ENCODE results near the gene DGKI. TPM values are rescaled to one million over a fixed set of nuclear protein-coding genes. Genes with fewer than 3 reads are reported as not detected.

DGKI gene
- total RNA-seq, 5 donors from 2014 or later (not counting 1 experiment from before 2014, with no cell fraction given), result not detected

DNA sequence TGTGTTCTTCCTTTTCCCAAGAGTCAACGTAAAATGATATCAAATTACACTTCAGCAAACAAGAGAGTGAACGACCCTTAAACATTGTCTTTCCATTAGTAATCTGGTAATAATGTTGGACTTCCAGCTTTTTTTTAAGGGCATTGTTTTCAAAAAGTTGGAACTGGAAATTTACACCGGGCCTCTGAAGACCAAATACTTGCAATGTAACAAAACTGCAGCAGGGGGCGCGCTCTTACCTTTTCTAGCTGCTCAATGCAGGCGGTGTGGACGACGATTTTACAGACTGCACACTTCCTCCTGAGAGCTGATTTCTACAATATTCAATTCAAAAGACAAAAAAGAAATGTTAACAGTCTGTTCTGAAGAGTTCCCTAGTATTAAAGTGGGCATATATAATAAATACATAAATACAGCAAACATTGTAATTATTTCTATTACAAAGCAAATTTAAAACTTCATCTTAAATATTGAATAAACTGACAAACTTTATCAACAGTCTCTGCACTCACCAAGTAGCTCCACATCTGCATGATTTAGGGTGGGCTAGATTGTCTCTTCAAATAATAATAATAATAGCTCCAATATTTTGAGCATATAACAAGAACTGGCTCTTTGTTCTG, 190.4 kb downstream of the DGKI start:
- H3K9me3 Mint-ChIP-seq, result no peaks in the 10 kb centered on the region
- H3K36me3 Mint-ChIP-seq, result no peaks in the 10 kb centered on the region
- Histone ChIP-seq H3K9me3 (no peaks in the 10 kb centered on the region), H3K27ac (ENCODE audit: low read length) (no peak overlapping the region), H3K4me1 (ENCODE audit: control insufficient read depth in 1 of 2, extremely low read depth in 1 of 2, insufficient read depth in 2 of 2, low read length in 2 of 2) (no peaks in the 10 kb centered on the region), H3K36me3 (ENCODE audit: control insufficient read depth in 2 of 2, extremely low read depth in 1 of 2, insufficient read depth in 1 of 2, low read length in 1 of 2) (no peaks in the 10 kb centered on the region), H3K27me3 (replicated peaks in 1 of 2; ENCODE audit: control insufficient read depth in 2 of 2, extremely low read depth in 1 of 2, insufficient read depth in 2 of 2, low read length in 1 of 2) (peaks cover 0 to under 1% of the 10 kb centered on the region in 2 experiments), H3K4me3 (ENCODE audit: control insufficient read depth in 1 of 2, extremely low read depth in 1 of 2, low read length in 1 of 2) (no peak overlapping the region)
- WGBS (ENCODE audit: insufficient coverage), result 0% methylated on average over 3 of the region's 8 CpGs
- POLR2A ChIA-PET, result interaction anchor here in 1 of 2 donors (1.0 kb wide), 1 partner anchor 241 kb away, joined by 3 read pairs; no protein-coding TSS in a partner anchor
- DNase-seq, result peak in 31 of 35 experiments; percentile 5 to 58 (median 35)
- H3K27ac Mint-ChIP-seq, result no peak overlapping the region
- H3K4me3 Mint-ChIP-seq, result no peak overlapping the region
- peaks cover 0 to 4% (median 0%) of the 10 kb centered on the region in 3 donors for H3K4me1 Mint-ChIP-seq
- CTCF ChIA-PET, result interaction anchor here (0.7 to 1.9 kb wide), 6 partner anchors 9 to 359 kb away, joined by 3 to 4 read pairs (median 3); no protein-coding TSS in a partner anchor
- ATAC-seq (replicated peaks in 1 of 4), result no peak
- peaks cover 13 to 20% of the 10 kb centered on the region in 2 donors for H3K27me3 Mint-ChIP-seq

DNA sequence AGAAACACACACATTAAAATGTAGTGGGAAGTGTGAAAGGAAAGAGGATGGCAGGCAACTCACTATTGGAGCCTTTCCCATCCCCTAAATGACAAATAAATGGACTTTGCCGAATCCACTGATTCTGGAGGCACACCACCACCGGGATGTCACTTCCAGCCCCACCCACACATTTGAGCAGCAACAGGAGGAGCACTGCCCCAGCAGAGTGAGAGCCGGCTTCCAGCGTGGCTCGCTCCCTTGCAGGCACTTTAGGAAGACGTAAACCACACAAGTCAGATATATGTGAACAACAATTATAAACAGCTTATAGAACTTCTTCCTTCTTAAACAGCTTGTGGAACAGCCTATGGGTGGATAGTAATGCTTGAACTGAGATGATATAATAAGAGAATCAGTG, 191.0 kb downstream of the DGKI start:
- no peak overlapping the region for H3K4me3 ChIP-seq (ENCODE audit: control insufficient read depth in 1 of 2, extremely low read depth in 1 of 2, low read length in 1 of 2)
- ATAC-seq (replicated peaks in 1 of 4), result no peak
- CTCF ChIA-PET, result interaction anchor here (1.0 to 1.9 kb wide), 3 partner anchors 240 to 351 kb away, joined by 3 to 4 read pairs (median 3); no protein-coding TSS in a partner anchor
- H3K27ac Mint-ChIP-seq, result no peak overlapping the region
- WGBS (ENCODE audit: insufficient coverage), result no CpG with 5 or more reads among the region's 6 CpGs
- no peak overlapping the region for H3K4me3 Mint-ChIP-seq
- H3K27ac ChIP-seq (ENCODE audit: low read length), result no peak overlapping the region
- H3K4me1 ChIP-seq (ENCODE audit: control insufficient read depth in 1 of 2, extremely low read depth in 1 of 2, insufficient read depth in 2 of 2, low read length in 2 of 2), result no peaks in the 10 kb centered on the region
- POLR2A ChIA-PET, result no interaction called here
- DNase-seq, result no peak
- no peaks in the 10 kb centered on the region for H3K36me3 Mint-ChIP-seq
- H3K27me3 ChIP-seq (replicated peaks in 1 of 2; ENCODE audit: control insufficient read depth in 2 of 2, extremely low read depth in 1 of 2, insufficient read depth in 2 of 2, low read length in 1 of 2), result no peaks in the 10 kb centered on the region
- H3K27me3 Mint-ChIP-seq, result peaks cover 8 to 16% of the 10 kb centered on the region in 2 donors
- H3K9me3 Mint-ChIP-seq, result no peaks in the 10 kb centered on the region
- peaks cover 0 to 4% (median 0%) of the 10 kb centered on the region in 3 donors for H3K4me1 Mint-ChIP-seq
- H3K9me3 ChIP-seq, result no peaks in the 10 kb centered on the region
- H3K36me3 ChIP-seq (ENCODE audit: control insufficient read depth in 2 of 2, extremely low read depth in 1 of 2, insufficient read depth in 1 of 2, low read length in 1 of 2), result no peaks in the 10 kb centered on the region

DNA sequence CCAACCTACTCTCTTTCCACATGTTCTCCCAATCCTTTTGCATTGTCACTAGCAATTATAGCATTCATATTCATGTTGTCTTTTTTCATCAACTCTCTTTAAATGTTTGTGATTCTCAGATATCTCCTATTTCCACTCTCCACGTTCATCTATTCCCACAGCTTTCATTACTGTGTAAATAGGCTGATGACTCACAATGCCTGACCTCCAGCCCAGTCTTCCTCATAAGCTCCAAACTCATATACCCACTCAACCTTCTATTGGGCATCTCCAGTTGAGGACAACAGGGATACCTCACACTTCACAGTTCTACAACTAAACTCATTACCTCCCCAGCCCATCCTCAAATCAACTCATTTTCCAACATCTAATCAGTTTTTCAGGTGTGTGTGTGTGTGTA, 194.1 kb downstream of the DGKI start:
- H3K4me1 ChIP-seq (ENCODE audit: control insufficient read depth in 1 of 2, extremely low read depth in 1 of 2, insufficient read depth in 2 of 2, low read length in 2 of 2), result no peaks in the 10 kb centered on the region
- POLR2A ChIA-PET, result no interaction called here
- H3K4me1 Mint-ChIP-seq, result peaks cover 0 to 4% (median 0%) of the 10 kb centered on the region in 3 donors
- DNase-seq (no peak), ATAC-seq (replicated peaks in 1 of 4) (no peak)
- H3K9me3 Mint-ChIP-seq, result no peaks in the 10 kb centered on the region
- no peak overlapping the region for H3K27ac Mint-ChIP-seq
- CTCF ChIA-PET, result no interaction called here
- no peaks in the 10 kb centered on the region for H3K27me3 ChIP-seq (replicated peaks in 1 of 2; ENCODE audit: control insufficient read depth in 2 of 2, extremely low read depth in 1 of 2, insufficient read depth in 2 of 2, low read length in 1 of 2)
- 67% methylated on average over 1 of the region's 1 CpG for WGBS (ENCODE audit: insufficient coverage)
- H3K4me3 Mint-ChIP-seq, result no peak overlapping the region
- H3K27ac ChIP-seq (ENCODE audit: low read length), result no peak overlapping the region
- no peaks in the 10 kb centered on the region for H3K36me3 Mint-ChIP-seq
- peaks cover 6 to 7% of the 10 kb centered on the region in 2 donors for H3K27me3 Mint-ChIP-seq
- H3K36me3 ChIP-seq (ENCODE audit: control insufficient read depth in 2 of 2, extremely low read depth in 1 of 2, insufficient read depth in 1 of 2, low read length in 1 of 2), result no peaks in the 10 kb centered on the region
- no peak overlapping the region for H3K4me3 ChIP-seq (ENCODE audit: control insufficient read depth in 1 of 2, extremely low read depth in 1 of 2, low read length in 1 of 2)
- no peaks in the 10 kb centered on the region for H3K9me3 ChIP-seq

DNA sequence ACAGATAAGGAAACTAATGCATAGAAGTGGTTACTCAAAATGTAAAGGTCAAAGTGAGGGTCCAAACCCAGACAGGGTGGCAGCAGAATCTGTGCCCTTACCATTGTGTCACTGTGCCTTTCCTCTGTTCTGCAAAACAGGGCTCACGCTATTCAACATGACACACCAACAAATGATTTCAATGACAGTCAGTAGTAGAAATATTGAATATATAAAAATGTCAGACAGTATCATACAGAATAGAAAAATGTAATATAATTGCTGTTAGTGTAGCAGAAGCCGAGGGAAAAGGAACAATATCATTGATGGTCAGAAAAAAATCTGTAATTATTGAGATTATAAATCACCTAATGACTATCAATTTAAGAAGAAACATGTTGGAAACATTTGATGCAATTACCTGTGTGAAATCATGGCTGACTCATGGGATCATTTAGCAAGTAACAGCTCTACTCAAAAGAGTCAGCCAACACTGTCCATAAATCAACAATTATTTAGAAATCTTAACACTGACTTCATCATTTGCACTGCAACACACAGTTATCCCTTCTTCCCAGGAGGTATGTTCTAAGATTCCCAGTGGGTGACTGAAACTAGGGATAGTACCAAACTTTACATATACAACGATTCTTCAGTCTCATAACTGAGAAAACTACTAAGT, 198.7 kb downstream of the DGKI start:
- no peak for ATAC-seq (replicated peaks in 1 of 4)
- ChIA-PET CTCF (no interaction called here), POLR2A (no interaction called here)
- H3K4me1 Mint-ChIP-seq, result no peaks in the 10 kb centered on the region
- no peaks in the 10 kb centered on the region for H3K9me3 Mint-ChIP-seq
- peaks cover 9 to 25% of the 10 kb centered on the region in 2 donors for H3K27me3 Mint-ChIP-seq
- no peaks in the 10 kb centered on the region for H3K36me3 Mint-ChIP-seq
- no peak for DNase-seq
- no peak overlapping the region for H3K27ac Mint-ChIP-seq
- H3K4me1 ChIP-seq (ENCODE audit: control insufficient read depth in 1 of 2, extremely low read depth in 1 of 2, insufficient read depth in 2 of 2, low read length in 2 of 2), result no peaks in the 10 kb centered on the region
- H3K4me3 Mint-ChIP-seq, result no peak overlapping the region
- H3K27ac ChIP-seq (ENCODE audit: low read length), result no peak overlapping the region
- no peaks in the 10 kb centered on the region for H3K27me3 ChIP-seq (replicated peaks in 1 of 2; ENCODE audit: control insufficient read depth in 2 of 2, extremely low read depth in 1 of 2, insufficient read depth in 2 of 2, low read length in 1 of 2)
- no peak overlapping the region for H3K4me3 ChIP-seq (ENCODE audit: control insufficient read depth in 1 of 2, extremely low read depth in 1 of 2, low read length in 1 of 2)
- no peaks in the 10 kb centered on the region for H3K36me3 ChIP-seq (ENCODE audit: control insufficient read depth in 2 of 2, extremely low read depth in 1 of 2, insufficient read depth in 1 of 2, low read length in 1 of 2)
- no peaks in the 10 kb centered on the region for H3K9me3 ChIP-seq
- WGBS (ENCODE audit: insufficient coverage), result no CpG with 5 or more reads among the region's 3 CpGs

DNA sequence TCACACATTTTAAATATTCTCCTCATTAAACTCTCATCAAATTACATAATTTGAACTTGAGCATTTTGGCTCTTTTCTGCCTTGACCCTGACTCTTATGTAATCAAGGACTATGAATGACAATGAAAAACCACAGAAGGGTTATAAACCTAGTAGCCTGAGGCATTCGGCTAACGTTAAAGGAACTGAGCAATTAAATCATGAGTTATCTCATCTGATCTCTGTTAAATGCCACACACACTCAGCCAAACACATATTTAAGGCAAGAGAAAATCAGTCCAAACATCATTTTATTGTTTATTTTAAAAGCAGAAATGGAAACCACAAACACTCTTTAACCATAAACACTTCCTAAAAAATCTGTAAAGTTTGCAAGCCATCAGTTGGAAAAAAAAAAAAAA, 204.3 kb downstream of the DGKI start:
- Histone ChIP-seq H3K27ac (ENCODE audit: low read length) (no peak overlapping the region), H3K9me3 (no peaks in the 10 kb centered on the region), H3K36me3 (ENCODE audit: control insufficient read depth in 2 of 2, extremely low read depth in 1 of 2, insufficient read depth in 1 of 2, low read length in 1 of 2) (no peaks in the 10 kb centered on the region), H3K4me3 (ENCODE audit: control insufficient read depth in 1 of 2, extremely low read depth in 1 of 2, low read length in 1 of 2) (no peak overlapping the region), H3K4me1 (ENCODE audit: control insufficient read depth in 1 of 2, extremely low read depth in 1 of 2, insufficient read depth in 2 of 2, low read length in 2 of 2) (no peaks in the 10 kb centered on the region), H3K27me3 (replicated peaks in 1 of 2; ENCODE audit: control insufficient read depth in 2 of 2, extremely low read depth in 1 of 2, insufficient read depth in 2 of 2, low read length in 1 of 2) (no peaks in the 10 kb centered on the region)
- Mint-ChIP-seq H3K4me1 (no peaks in the 10 kb centered on the region), H3K9me3 (no peaks in the 10 kb centered on the region), H3K4me3 (no peak overlapping the region), H3K27ac (no peak overlapping the region), H3K27me3 (peaks cover 15 to 41% of the 10 kb centered on the region in 2 donors), H3K36me3 (no peaks in the 10 kb centered on the region)
- CTCF ChIA-PET, result no interaction called here
- POLR2A ChIA-PET, result no interaction called here
- DNase-seq, result no peak
- no peak for ATAC-seq (replicated peaks in 1 of 4)
- no CpG with 5 or more reads among the region's 2 CpGs for WGBS (ENCODE audit: insufficient coverage)

DNA sequence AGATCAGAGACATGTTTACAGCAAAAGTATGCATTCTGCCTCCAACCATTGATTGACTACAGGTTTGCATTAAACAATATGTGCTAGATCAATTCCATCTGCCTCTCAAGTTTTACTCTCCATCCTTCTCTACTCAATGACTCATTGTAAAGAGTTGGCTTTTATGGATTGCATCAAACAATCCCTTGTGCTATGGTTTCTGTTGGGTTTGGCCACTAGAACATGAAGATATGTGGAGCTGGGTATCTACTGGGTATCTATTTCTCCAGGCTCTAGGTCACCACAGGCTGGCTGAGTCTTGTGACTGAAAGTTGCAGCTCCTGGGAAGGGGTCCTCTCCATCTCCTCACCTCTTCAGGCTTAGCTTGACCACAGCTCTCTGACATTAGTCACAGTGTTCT, 204.7 kb downstream of the DGKI start:
- no peak overlapping the region for H3K27ac ChIP-seq (ENCODE audit: low read length)
- H3K4me3 ChIP-seq (ENCODE audit: control insufficient read depth in 1 of 2, extremely low read depth in 1 of 2, low read length in 1 of 2), result no peak overlapping the region
- ATAC-seq (replicated peaks in 1 of 4) (no peak), DNase-seq (no peak)
- no peaks in the 10 kb centered on the region for H3K36me3 ChIP-seq (ENCODE audit: control insufficient read depth in 2 of 2, extremely low read depth in 1 of 2, insufficient read depth in 1 of 2, low read length in 1 of 2)
- no peaks in the 10 kb centered on the region for H3K4me1 ChIP-seq (ENCODE audit: control insufficient read depth in 1 of 2, extremely low read depth in 1 of 2, insufficient read depth in 2 of 2, low read length in 2 of 2)
- no peaks in the 10 kb centered on the region for H3K27me3 ChIP-seq (replicated peaks in 1 of 2; ENCODE audit: control insufficient read depth in 2 of 2, extremely low read depth in 1 of 2, insufficient read depth in 2 of 2, low read length in 1 of 2)
- no peaks in the 10 kb centered on the region for H3K9me3 ChIP-seq
- no peaks in the 10 kb centered on the region for H3K9me3 Mint-ChIP-seq
- peaks cover 15 to 39% of the 10 kb centered on the region in 2 donors for H3K27me3 Mint-ChIP-seq
- POLR2A ChIA-PET, result no interaction called here
- H3K36me3 Mint-ChIP-seq, result no peaks in the 10 kb centered on the region
- H3K4me3 Mint-ChIP-seq, result no peak overlapping the region
- CTCF ChIA-PET, result no interaction called here
- no peak overlapping the region for H3K27ac Mint-ChIP-seq
- H3K4me1 Mint-ChIP-seq, result no peaks in the 10 kb centered on the region

Data from T-cell (primary cell).